ENCODE results near the gene LPAR5. TPM values are rescaled to one million over a fixed set of nuclear protein-coding genes. Genes with fewer than 3 reads are reported as not detected.

LPAR5 gene
- total and polyA plus RNA-seq, 2 of the 8 experiments (the other 6 are each of a cell fraction or from before 2014, with no cell fraction given) = 0.22 to 0.24 TPM

Small RNA genes within 50 kb of the gene (small RNA-seq; reads per million reads assigned to genes)
- gene SCARNA11 (ENCODE audit: insufficient read depth) = 69.1 reads per million, percentile 97 among the genes with 10 or more reads in this experiment

Other genes with a start within 250 kb of the LPAR5 start
- gene CD27, start 191.0 kb downstream of the LPAR5 start, total RNA-seq (2021; fragmentation: NEBNext Ultra II Directional; extraction: Animal tissue kit (Norgen Biotek cat#: 25700)) = 0.28 TPM in 1 of 2 replicates, not detected in the other
- gene CD27, start 191.0 kb downstream of the LPAR5 start, polyA plus RNA-seq (2011; rRNA removed) = 0.39 TPM in 2 replicates
- gene TAPBPL, start 183.9 kb downstream of the LPAR5 start, total RNA-seq (2021; fragmentation: NEBNext Ultra II Directional; extraction: Animal tissue kit (Norgen Biotek cat#: 25700)) = 0.61 and 0.67 TPM in 2 replicates
- 1.5 and 1.6 TPM in 2 replicates for gene TAPBPL, start 183.9 kb downstream of the LPAR5 start, polyA plus RNA-seq (2011; rRNA removed)
- gene VAMP1, start 165.3 kb downstream of the LPAR5 start, total RNA-seq (2021; fragmentation: NEBNext Ultra II Directional; extraction: Animal tissue kit (Norgen Biotek cat#: 25700)) = 9.3 and 10.8 TPM in 2 replicates
- 23.1 and 28.2 TPM in 2 replicates for gene VAMP1, start 165.3 kb downstream of the LPAR5 start, polyA plus RNA-seq (2011; rRNA removed)
- 318 and 331 TPM in 2 replicates for gene MRPL51, start 142.7 kb downstream of the LPAR5 start, total RNA-seq (2021; fragmentation: NEBNext Ultra II Directional; extraction: Animal tissue kit (Norgen Biotek cat#: 25700))
- gene MRPL51, start 142.7 kb downstream of the LPAR5 start, polyA plus RNA-seq (2011; rRNA removed) = 101 and 119 TPM in 2 replicates
- 129 and 132 TPM in 2 replicates for gene NCAPD2, start 141.9 kb downstream of the LPAR5 start, total RNA-seq (2021; fragmentation: NEBNext Ultra II Directional; extraction: Animal tissue kit (Norgen Biotek cat#: 25700))
- gene NCAPD2, start 141.9 kb downstream of the LPAR5 start, polyA plus RNA-seq (2011; rRNA removed) = 55.8 and 69.6 TPM in 2 replicates
- gene GAPDH, start 101.4 kb downstream of the LPAR5 start, total RNA-seq (2021; fragmentation: NEBNext Ultra II Directional; extraction: Animal tissue kit (Norgen Biotek cat#: 25700)) = 5,175 and 5,215 TPM in 2 replicates
- 15,878 and 16,791 TPM in 2 replicates for gene GAPDH, start 101.4 kb downstream of the LPAR5 start, polyA plus RNA-seq (2011; rRNA removed)
- 11.8 and 12.2 TPM in 2 replicates for gene IFFO1, start 79.9 kb downstream of the LPAR5 start, total RNA-seq (2021; fragmentation: NEBNext Ultra II Directional; extraction: Animal tissue kit (Norgen Biotek cat#: 25700))
- gene IFFO1, start 79.9 kb downstream of the LPAR5 start, polyA plus RNA-seq (2011; rRNA removed) = 12.8 and 16.4 TPM in 2 replicates
- 82.6 and 85.6 TPM in 2 replicates for gene NOP2, start 67.7 kb downstream of the LPAR5 start, total RNA-seq (2021; fragmentation: NEBNext Ultra II Directional; extraction: Animal tissue kit (Norgen Biotek cat#: 25700))
- 34.4 and 35.4 TPM in 2 replicates for gene NOP2, start 67.7 kb downstream of the LPAR5 start, polyA plus RNA-seq (2011; rRNA removed)
- 305 and 330 TPM in 2 replicates for gene CHD4, start 28.6 kb downstream of the LPAR5 start, total RNA-seq (2021; fragmentation: NEBNext Ultra II Directional; extraction: Animal tissue kit (Norgen Biotek cat#: 25700))
- 198 and 214 TPM in 2 replicates for gene CHD4, start 28.6 kb downstream of the LPAR5 start, polyA plus RNA-seq (2011; rRNA removed)
- gene ACRBP, start 11.5 kb upstream of the LPAR5 start, total RNA-seq (2021; fragmentation: NEBNext Ultra II Directional; extraction: Animal tissue kit (Norgen Biotek cat#: 25700)) = 0.80 and 1.2 TPM in 2 replicates
- gene ACRBP, start 11.5 kb upstream of the LPAR5 start, polyA plus RNA-seq (2011; rRNA removed) = 5.2 and 8.9 TPM in 2 replicates
- 21.7 and 22.9 TPM in 2 replicates for gene ING4, start 27.2 kb upstream of the LPAR5 start, total RNA-seq (2021; fragmentation: NEBNext Ultra II Directional; extraction: Animal tissue kit (Norgen Biotek cat#: 25700))
- gene ING4, start 27.2 kb upstream of the LPAR5 start, polyA plus RNA-seq (2011; rRNA removed) = 28.6 and 29.3 TPM in 2 replicates
- gene ZNF384, start 53.4 kb upstream of the LPAR5 start, total RNA-seq (2021; fragmentation: NEBNext Ultra II Directional; extraction: Animal tissue kit (Norgen Biotek cat#: 25700)) = 59.6 and 60.1 TPM in 2 replicates
- gene ZNF384, start 53.4 kb upstream of the LPAR5 start, polyA plus RNA-seq (2011; rRNA removed) = 59.0 and 75.1 TPM in 2 replicates
- gene PIANP, start 64.9 kb upstream of the LPAR5 start, total RNA-seq (2021; fragmentation: NEBNext Ultra II Directional; extraction: Animal tissue kit (Norgen Biotek cat#: 25700)) = 9.8 and 15.3 TPM in 2 replicates
- gene PIANP, start 64.9 kb upstream of the LPAR5 start, polyA plus RNA-seq (2011; rRNA removed) = 6.3 and 13.3 TPM in 2 replicates
- gene COPS7A, start 88.1 kb upstream of the LPAR5 start, total RNA-seq (2021; fragmentation: NEBNext Ultra II Directional; extraction: Animal tissue kit (Norgen Biotek cat#: 25700)) = 43.3 and 44.5 TPM in 2 replicates
- 95.9 and 98.4 TPM in 2 replicates for gene COPS7A, start 88.1 kb upstream of the LPAR5 start, polyA plus RNA-seq (2011; rRNA removed)
- 229 and 232 TPM in 2 replicates for gene MLF2, start 117.2 kb upstream of the LPAR5 start, total RNA-seq (2021; fragmentation: NEBNext Ultra II Directional; extraction: Animal tissue kit (Norgen Biotek cat#: 25700))
- 401 and 443 TPM in 2 replicates for gene MLF2, start 117.2 kb upstream of the LPAR5 start, polyA plus RNA-seq (2011; rRNA removed)
- 444 and 486 TPM in 2 replicates for gene PTMS, start 130.4 kb upstream of the LPAR5 start, total RNA-seq (2021; fragmentation: NEBNext Ultra II Directional; extraction: Animal tissue kit (Norgen Biotek cat#: 25700))
- 553 and 999 TPM in 2 replicates for gene PTMS, start 130.4 kb upstream of the LPAR5 start, polyA plus RNA-seq (2011; rRNA removed)
- gene LAG3, start 136.6 kb upstream of the LPAR5 start, total RNA-seq (2021; fragmentation: NEBNext Ultra II Directional; extraction: Animal tissue kit (Norgen Biotek cat#: 25700)) = 2.8 and 3.1 TPM in 2 replicates
- gene LAG3, start 136.6 kb upstream of the LPAR5 start, polyA plus RNA-seq (2011; rRNA removed) = 1.1 and 2.5 TPM in 2 replicates
- 3.2 and 3.4 TPM in 2 replicates for gene CD4, start 153.6 kb upstream of the LPAR5 start, total RNA-seq (2021; fragmentation: NEBNext Ultra II Directional; extraction: Animal tissue kit (Norgen Biotek cat#: 25700))
- gene CD4, start 153.6 kb upstream of the LPAR5 start, polyA plus RNA-seq (2011; rRNA removed) = 5.1 and 5.6 TPM in 2 replicates
- 8.6 and 8.8 TPM in 2 replicates for gene GPR162, start 185.9 kb upstream of the LPAR5 start, total RNA-seq (2021; fragmentation: NEBNext Ultra II Directional; extraction: Animal tissue kit (Norgen Biotek cat#: 25700))
- 7.3 and 9.5 TPM in 2 replicates for gene GPR162, start 185.9 kb upstream of the LPAR5 start, polyA plus RNA-seq (2011; rRNA removed)
- gene P3H3, start 192.4 kb upstream of the LPAR5 start, total RNA-seq (2021; fragmentation: NEBNext Ultra II Directional; extraction: Animal tissue kit (Norgen Biotek cat#: 25700)) = 42.4 and 43.5 TPM in 2 replicates
- gene P3H3, start 192.4 kb upstream of the LPAR5 start, polyA plus RNA-seq (2011; rRNA removed) = 22.9 and 40.9 TPM in 2 replicates
- gene GNB3, start 205.0 kb upstream of the LPAR5 start, total RNA-seq (2021; fragmentation: NEBNext Ultra II Directional; extraction: Animal tissue kit (Norgen Biotek cat#: 25700)) = 9.0 and 9.9 TPM in 2 replicates
- 9.9 and 13.9 TPM in 2 replicates for gene GNB3, start 205.0 kb upstream of the LPAR5 start, polyA plus RNA-seq (2011; rRNA removed)
- 47.4 and 47.7 TPM in 2 replicates for gene CDCA3, start 215.3 kb upstream of the LPAR5 start, total RNA-seq (2021; fragmentation: NEBNext Ultra II Directional; extraction: Animal tissue kit (Norgen Biotek cat#: 25700))
- 71.2 and 77.0 TPM in 2 replicates for gene CDCA3, start 215.3 kb upstream of the LPAR5 start, polyA plus RNA-seq (2011; rRNA removed)
- 148 and 159 TPM in 2 replicates for gene USP5, start 216.2 kb upstream of the LPAR5 start, total RNA-seq (2021; fragmentation: NEBNext Ultra II Directional; extraction: Animal tissue kit (Norgen Biotek cat#: 25700))
- gene USP5, start 216.2 kb upstream of the LPAR5 start, polyA plus RNA-seq (2011; rRNA removed) = 66.5 and 83.9 TPM in 2 replicates
- gene TPI1, start 231.6 kb upstream of the LPAR5 start, total RNA-seq (2021; fragmentation: NEBNext Ultra II Directional; extraction: Animal tissue kit (Norgen Biotek cat#: 25700)) = 902 and 910 TPM in 2 replicates
- gene TPI1, start 231.6 kb upstream of the LPAR5 start, polyA plus RNA-seq (2011; rRNA removed) = 2,591 and 3,018 TPM in 2 replicates
- 13.0 and 13.9 TPM in 2 replicates for gene SPSB2, start 237.3 kb upstream of the LPAR5 start, total RNA-seq (2021; fragmentation: NEBNext Ultra II Directional; extraction: Animal tissue kit (Norgen Biotek cat#: 25700))
- 23.2 and 31.6 TPM in 2 replicates for gene SPSB2, start 237.3 kb upstream of the LPAR5 start, polyA plus RNA-seq (2011; rRNA removed)

Measured in H1 (cell line).